Suppressor macrophage treated with lipopolysaccharide for 1 hour (primary cell): ENCODE measurements around the gene RALGAPA1.
A peak's percentile ranks its signal among the peaks of the same experiment; 100 is the strongest.
"Not testable (repeated sequence)": the region's sequence is repeated elsewhere in the genome, so short reads cannot be mapped to it uniquely, and the experiment has no call there.

ENCODE experiments used
- DNase-seq, 3 donors: peaks; one replicate each; pipeline ENCODE4 v3.0.0-alpha.2; 2020 to 2022

The RALGAPA1 gene

DNA sequence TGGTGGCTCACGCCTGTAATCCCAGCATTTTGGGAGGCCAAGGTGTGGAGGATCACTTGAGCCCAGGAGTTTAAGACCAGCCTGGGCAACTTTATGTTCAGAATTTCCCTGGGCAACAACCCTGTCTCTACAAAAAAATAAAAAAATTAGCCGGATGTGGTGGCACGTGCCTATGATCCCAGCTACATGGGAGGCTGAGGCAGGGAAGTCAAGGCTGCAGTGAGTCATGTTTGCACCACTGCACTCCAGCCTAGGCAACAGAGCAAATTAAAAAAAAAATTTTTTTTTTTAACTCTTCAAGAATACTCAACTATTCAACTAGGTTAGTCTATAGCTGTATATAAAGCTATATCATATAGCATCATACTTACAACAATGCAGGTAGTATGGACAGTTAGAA lies 113.0 kb downstream of the RALGAPA1 start:
- DNase-seq = no peak

DNA sequence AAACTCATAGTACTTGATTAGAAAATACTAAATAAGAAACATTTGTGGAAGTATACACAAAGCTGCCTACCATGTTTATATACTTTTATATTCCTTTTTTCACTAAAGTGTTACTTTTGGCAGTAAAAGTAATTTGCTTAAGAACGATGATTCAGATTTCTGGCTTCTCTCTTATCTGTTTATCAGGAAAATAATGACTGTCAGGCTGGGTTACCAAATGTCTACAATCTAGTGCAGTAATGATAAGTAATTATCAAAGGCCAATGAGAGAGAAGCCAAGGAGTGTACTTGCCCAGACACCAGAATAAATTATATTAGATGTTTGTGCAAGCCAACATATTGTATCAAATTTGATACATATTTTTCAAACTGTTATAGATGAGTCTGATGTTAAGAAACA lies 113.4 kb downstream of the RALGAPA1 start:
- DNase-seq = no peak

DNA sequence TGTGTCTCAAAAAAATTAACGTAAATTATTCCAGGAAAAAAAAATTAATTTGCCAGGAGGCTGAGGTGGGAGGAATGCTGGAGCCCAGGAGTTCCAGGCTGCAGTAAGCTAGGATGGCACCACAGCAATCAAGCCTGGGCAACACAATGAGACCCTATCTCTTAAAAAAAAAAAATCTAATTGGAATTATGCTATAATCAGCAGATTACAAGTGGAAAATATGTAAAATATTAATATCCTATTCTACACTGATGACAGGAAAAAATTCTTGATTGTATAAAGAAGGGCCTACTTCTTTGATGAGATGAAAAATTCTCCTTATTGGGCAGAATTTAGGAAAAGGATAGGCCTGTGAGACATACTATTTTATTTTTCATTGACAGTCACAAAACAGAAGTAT lies 114.0 kb downstream of the RALGAPA1 start:
- DNase-seq = no peak

DNA sequence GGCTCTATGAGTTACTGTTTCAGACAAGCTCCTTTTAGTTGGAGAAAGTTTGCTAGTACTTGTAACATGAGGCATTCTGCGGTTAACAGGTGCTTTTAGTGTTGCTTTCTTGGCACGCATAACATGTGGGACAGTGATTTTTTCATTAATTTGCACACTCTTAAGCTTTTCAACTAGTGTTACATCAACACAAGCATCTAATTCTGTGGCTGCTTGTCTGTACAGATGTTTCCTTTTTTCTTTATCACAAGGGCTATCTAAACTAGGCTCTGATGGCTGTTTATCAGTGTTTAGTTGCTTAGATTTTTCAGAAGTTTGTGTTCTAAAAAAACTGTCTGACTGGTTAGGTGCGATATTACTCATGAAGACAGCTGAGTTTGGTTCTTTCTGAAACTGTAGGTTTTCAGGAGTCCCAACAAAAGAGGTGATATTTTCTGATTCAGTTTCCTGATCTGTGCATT lies 120.1 kb downstream of the RALGAPA1 start:
- no peak for DNase-seq

DNA sequence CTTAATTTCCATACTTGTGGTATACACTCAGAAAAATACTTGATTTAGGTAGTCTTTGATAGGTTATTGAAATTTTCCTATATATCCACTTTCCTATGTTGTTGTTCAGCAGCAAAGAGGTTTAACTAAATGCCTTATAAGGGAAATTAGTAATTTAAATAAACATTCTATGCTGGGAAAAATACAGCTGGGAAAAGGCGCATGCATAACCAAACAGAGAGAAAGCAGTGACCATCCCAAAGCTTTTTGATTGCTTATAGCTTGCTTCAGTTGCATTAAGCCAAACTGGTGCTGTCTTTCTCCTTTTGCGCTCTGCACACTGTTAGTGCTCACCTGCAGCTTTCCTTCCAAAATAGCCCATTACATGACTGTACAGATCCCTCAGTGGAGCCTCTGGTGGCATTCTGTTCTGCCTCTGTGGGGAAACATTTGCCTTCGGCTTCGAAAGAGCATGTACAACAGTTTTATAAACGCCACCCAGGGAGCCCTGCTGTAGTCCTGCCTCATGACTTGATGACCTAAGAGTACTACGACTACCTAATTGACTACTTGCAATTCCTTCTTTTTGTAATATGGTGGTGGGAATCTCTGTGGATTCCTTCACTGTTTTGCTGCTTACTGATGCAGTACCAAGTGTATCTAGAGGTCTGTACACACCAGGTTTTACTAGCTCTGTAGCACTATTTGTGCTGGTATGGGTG lies 120.8 kb downstream of the RALGAPA1 start:
- no peak for DNase-seq

DNA sequence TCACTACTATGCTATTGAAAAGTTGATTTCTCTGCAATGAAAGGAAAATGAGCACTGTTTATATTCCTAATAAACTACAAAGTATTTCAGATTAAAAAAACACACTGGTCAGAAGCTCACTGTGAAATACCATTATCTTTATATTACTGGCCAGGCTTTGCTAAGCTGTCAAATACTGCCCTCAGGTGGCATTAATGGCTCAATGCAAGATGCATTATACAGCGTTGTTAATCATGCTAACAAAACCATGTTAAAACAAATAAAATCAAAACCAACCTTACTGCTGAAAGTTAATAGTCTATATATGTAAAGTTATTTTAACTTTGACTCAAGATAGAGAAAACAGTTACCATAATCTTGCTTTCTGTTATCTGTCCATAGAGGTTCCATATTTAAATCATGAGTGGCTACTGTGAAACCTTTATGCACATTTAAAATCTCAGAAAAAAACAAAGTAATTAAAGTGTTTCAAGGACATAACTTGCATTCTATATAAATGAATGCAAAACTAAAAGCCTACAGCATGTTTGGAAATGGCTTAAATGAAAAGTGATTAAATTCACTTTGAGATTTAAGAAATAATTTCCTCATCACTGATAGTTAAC lies 121.7 kb downstream of the RALGAPA1 start:
- peak; percentile 64 to 74 (median 71) for DNase-seq

DNA sequence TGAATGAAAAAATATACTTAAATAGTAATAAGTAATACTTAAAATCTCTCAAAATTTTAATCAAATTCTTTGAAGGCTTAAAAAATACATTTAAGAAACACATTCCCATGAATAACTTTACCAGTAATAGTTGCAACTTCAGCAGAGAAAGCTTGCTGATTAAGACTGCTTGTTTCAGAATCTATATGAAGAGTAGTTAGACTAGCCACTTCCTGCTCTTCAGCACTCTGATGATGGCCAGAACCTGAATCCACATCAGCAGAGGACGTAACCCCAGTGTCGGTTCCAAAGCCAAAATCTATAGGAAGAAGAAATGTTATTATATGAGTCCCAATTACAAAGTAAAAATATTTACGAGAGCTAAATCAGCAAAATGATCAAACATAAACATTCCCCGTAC lies 125.4 kb downstream of the RALGAPA1 start:
- not testable (repeated sequence) for DNase-seq

DNA sequence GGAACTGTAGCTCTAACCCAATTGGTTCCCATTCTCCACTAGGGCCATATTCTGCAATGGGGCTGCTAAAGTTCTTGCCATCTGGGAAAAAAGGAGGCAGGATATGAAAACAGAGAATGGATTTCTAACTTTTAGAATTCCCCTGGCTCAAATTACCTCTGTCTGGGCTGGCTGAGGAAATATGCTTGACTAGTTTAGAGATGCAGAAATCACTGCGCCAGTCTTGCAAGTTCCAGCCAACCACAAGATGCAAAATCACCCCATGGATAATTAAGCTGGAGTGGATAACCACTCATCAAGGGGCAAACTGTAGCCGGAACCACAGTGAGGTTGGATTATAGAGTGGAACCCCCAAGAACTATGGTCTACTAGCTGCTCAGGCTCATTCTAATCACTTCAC lies 126.3 kb downstream of the RALGAPA1 start:
- no peak for DNase-seq

DNA sequence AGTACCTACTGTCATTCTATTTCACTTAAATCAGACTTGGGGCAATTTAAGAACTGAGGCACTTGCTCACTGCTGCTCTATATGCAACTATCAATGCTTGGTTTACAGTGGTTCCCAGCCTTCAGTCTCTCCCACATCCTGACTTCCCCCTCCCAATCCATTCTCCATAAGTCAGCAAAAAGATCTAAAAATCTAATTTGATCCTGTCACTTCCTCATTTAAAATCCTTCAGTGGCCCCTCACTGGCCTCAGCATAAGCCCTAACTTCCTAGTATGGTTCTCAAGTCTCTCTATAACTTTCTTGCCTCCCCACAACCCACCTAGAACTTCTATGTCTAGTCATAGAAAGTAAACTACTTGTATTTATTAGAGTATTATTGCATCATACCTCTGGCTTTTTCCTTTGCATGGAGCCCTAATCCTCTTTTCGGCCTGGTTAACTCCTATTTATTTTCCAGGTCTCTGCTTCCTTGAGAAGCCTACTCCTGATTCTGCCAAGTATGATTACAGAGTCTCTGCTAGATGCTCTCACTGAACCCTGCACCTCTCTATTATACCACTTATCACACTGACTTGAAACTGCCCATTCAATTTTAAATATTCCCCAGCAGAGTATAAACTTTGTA lies 130.6 kb downstream of the RALGAPA1 start:
- DNase-seq = peak; percentile 12 to 18 (median 18)

DNA sequence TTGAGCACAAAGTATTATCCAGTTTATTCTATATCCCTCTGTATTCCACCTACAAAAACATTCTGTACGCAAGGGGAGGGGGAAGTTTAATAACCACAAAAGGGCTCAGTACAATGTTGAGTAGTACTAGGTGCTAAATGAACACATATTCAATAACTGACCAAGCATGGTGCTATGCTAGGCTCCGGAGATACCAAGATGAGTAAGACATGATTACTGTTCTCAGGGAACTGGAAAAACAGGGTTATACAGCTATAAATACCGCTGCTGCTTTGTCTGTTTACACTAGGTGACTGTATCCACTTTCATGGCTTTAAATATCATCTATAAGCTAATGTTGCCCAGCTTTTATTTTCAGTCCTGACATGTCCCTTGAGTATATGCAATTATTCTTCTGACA lies 139.3 kb downstream of the RALGAPA1 start:
- DNase-seq = no peak

DNA sequence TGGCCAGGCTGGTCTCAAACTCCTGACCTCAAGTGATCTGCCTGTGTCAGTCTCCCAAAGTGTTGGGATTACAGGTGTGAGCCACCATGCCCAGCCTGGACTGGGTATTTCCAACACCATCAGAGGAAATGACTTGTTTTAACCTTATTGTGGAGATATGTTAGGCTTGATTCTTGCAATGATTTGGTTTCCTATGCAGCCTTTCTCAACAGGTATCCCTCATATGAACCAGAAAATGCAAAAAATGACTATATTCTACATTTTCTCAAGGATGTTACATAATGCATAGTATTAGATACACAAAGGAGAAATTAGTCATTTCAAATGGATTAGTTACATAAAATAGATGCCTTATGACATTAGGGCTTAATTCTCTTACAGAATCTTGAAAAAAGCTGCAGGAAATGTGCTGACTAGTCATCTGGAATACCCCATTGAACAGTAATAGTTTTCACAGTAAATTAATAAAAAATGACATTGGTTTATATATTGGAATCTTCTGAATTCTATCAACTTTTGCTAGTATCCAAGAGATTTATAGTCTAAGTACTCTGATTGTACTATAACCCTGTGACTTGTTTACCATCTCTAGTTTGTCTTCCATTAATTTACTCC lies 142.6 kb downstream of the RALGAPA1 start:
- no peak for DNase-seq

DNA sequence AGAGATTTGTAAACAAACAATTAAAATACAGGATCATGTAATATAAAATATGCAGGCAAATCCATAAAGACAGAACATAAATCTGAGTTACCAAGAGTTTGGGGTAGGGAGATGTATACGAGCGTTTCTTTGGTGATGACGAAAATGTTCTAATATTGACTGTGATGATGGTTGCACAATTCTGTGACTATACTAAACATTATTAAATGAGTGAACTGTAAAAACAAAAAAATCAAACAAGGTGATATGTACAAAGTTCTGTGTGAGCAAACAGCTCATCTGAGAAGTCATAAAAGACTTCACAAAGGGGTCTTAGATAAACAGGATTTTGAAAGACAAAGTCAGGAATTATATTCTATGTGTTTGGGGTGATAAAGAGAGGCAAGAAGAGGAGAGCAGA lies 147.2 kb downstream of the RALGAPA1 start:
- no peak for DNase-seq

DNA sequence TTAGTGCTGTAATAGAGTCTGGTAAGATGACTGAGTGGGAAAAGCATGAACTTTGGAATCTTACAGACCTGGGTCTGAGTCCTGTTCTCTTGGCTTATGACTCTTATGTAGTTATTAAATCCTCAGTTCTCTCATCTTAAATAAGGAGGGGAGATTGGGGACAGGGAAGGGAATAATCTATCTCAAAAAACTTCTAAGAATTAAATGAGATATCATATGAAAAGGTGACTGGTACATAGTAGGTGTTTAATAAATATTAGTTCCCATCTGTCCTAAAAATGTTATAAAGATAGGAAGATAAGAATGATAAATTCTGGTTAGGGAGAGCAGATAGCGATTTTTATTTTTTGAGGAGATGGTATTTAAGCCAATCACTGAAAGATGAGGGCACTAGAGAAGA lies 156.1 kb downstream of the RALGAPA1 start:
- DNase-seq = no peak

DNA sequence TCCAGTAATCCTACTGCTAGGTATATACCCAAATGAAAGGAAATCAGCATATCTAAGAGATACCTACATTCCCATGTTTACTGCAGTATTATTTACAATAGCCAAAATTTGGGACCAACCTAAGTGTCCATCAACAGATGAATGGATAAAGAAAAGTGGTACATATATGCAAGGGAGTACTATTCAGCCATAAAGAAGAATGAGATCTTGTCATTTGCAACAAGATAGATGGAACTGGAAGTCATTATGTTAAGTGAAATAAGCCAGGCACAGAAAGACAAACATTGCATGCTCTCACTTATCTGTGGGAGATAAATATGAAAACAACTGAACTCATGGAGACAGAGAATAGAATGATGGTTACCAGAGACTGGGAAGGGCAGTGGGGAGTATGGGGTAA lies 165.6 kb downstream of the RALGAPA1 start:
- no peak for DNase-seq

DNA sequence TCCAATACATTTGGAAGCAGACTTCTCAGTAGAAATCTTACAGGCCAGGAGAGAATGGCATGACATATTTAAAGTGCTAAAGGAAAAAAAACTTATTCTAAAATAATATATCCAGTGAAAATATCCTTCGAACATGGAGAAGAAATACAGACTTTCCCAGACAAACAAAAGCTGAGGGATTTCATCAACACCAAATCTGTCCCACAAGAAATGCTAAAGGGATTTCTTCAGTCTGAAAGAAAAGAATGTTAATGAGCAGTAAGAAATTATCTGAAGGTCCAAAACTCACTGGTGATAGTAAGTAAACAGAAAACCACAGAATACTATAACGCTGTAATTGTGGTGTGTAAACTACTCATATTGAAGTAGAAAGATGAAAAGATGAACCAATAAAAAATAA lies 171.2 kb downstream of the RALGAPA1 start:
- no peak for DNase-seq

DNA sequence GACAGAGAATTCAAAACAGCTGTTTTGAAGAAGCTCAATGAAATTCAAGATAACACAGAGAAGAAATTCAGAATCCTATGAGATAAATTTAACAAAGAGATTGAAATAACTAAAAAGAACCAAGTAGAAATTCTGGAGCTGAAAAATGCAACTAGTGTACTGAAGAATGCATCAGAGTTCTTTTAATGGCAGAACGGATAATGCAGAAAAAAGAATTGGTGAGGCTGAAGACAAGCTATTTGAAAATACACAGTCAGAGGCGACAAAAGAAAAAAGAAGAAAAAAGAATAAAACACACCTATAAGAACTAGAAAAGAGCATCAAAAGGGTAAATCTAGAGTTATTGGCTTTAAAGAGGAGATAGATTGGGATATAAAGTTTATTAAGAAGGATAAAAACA lies 171.8 kb downstream of the RALGAPA1 start:
- DNase-seq = no peak

DNA sequence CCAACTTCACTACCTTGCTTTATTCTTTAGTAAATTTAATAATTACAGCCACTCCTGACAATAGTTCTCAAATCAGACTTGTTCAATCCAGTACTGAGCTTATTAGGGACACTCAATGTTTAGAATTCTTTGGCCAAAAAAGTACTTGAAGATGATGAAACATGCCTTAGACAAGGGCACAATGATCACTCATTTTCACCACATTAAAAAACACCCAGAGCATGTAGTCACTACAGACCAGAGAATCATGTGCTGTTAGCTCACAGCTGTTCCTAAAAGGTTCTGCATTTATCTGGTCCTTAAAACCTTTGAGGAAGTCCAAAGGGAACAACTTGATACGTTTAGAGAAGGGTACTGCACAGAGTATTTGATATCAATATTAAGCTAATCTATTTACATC lies 176.4 kb downstream of the RALGAPA1 start:
- peak; percentile 60 to 75 (median 74) for DNase-seq

DNA sequence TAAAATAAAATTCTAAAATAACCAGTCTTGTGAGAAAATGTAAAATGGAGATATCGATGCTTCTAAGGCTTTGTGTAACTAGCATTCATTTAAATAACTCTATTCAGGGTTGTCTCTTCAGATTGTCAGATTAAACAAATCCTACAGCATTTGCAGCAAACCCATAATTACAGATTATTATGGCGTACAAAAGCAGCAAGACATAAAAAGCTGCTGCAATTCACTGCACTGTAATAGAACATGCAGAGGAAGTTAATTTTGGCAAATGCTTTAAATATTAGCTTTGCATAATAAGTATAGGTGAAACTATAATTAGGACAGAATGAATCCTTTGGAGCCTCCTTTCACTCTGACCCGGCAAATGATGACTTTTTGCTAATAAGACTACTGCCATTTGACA lies 176.8 kb downstream of the RALGAPA1 start:
- no peak for DNase-seq

DNA sequence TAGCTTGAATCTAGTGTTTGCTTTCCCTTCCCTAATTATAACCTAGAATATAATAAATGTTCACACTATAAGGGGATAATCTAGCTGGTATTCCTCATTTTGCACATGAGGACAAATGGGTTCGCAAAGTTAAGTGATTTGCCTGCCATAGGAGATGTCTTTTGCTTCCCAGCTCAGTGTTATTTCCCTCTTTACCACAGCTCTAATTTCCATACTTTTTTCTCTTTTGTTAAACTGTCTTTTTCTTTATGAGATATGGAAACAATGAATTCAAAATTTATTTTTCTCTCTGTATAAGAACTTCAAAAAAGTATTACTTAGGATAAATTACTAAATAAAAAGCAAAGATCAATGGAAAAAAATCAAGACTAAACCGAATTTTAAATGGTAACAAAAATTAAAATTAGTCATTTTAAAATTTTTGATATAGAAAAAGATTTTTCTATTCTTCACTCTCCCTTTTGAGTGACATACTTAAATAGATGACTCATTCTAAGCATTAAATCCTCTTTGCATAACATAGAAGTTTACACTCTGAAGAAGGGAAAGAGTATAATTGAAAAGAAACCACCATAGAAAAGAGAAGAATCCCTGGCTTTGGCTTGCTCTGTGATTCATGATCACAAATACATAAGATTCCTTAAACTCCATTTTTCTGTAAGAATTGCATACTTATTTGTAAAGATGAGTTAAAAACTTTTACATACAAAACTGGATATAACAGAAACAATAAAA lies 177.9 kb downstream of the RALGAPA1 start:
- DNase-seq = peak; percentile 4 to 33 (median 23)

DNA sequence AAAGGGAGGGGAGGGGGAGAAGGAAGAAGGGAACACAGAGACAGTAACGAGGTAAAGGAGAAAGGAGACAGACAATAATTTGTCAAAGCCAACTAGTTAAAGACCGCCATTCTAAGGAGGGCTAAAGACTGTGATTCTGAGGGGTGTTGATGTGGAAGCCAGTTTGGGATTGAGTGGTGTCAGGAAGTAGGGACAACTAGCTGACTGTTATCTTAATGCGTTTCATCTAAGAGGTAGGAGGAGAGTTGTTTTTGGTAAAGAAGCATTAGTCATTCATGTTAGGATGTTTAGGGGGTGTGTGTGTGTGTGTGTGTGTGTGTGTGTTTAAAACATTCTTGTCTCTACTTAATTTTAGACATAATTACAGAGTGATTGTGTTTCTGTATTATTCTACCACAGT lies 180.1 kb downstream of the RALGAPA1 start:
- DNase-seq = no peak

DNA sequence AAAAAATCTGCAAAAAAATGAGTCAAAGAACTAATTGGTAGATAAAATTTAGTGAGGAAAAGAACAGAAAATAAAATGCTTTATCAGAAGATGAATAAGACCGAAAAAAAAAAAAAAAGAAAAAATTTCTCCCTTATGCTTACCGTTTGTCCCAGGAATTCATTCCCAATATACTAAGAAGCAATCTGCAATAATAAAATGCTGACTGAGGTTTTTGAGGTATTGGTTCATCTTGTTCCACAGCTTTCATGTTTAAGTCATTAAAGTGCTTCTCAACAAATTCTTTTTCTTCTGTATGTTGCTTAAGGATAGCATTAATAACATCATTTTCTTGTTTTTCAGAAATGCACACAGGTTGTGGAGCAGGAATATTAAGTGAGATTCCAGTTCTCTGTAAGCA lies 182.1 kb downstream of the RALGAPA1 start:
- DNase-seq = not testable (repeated sequence)

DNA sequence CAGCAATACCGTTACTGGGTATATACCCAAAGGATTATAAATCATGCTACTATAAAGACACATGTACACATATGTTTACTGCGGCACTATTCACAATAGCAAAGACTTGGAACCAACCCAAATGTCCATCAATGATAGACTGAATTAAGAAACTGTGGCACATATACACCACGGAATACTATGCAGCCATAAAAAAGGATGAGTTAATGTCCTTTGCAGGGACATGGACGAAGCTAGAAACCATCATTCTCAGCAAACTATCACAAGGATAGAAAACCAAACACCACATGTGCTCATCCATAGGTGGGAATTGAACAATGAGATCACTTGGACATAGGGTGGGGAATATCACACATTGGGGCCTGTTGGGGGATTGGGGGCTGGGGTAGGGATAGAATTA lies 187.1 kb downstream of the RALGAPA1 start:
- DNase-seq = not testable (repeated sequence)

DNA sequence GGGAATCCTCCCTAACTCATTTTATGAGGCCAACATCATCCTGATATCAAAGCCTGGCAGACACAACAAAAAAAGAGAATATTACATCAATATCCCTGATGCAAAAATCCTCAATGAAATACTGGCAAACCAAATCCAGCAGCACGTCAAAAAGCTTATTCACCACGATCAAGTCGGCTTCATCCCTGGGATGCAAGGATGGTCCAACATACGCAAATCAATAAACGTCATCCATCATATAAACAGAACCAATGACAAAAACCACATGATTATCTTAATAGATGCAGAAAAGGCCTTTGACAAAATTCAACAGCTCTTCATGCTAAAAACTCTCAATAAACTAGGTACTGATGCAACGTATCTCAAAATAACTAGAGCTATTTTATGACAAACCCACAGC lies 189.1 kb downstream of the RALGAPA1 start:
- DNase-seq = not testable (repeated sequence)
